Measurements from ENCODE around the gene ZNF513. TPM values are rescaled to one million over a fixed set of nuclear protein-coding genes. Genes with fewer than 3 reads are reported as not detected.

The ZNF513 gene
- total RNA-seq, 1 donor from 2014 or later = 10.0 TPM

DNA sequence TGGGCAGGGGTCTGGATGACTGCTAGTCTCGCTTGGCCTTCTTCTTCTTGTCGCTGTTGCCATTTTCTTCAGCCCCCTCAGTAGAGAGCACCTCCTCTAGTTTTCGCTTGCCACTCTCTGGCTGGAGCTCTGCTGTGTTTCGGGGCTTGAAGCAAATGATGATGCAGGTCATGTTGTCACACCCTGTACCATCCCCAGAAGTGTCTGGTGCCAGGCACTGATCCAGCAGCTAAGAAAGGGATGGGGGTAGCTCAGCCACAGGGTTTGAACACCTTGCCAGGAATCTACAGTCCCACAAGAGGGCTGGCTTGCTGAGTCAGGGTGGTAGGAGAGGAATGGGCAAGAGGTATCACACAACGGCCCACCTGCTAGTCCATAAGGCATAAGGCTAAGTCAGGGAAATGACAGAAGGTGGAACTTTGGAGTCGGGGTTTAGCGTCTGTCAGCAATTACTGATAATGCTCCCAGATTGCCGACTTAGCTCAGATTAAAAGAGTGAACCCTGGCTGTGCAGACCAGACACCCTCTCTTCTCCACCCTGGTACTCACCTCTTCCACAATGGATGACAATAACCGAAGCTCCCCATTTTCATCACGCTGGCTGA is 1.1 kb upstream of the ZNF513 start:
- DNase-seq (ENCODE audit: extremely low read depth, low read depth, low spot score) = no peak

DNA sequence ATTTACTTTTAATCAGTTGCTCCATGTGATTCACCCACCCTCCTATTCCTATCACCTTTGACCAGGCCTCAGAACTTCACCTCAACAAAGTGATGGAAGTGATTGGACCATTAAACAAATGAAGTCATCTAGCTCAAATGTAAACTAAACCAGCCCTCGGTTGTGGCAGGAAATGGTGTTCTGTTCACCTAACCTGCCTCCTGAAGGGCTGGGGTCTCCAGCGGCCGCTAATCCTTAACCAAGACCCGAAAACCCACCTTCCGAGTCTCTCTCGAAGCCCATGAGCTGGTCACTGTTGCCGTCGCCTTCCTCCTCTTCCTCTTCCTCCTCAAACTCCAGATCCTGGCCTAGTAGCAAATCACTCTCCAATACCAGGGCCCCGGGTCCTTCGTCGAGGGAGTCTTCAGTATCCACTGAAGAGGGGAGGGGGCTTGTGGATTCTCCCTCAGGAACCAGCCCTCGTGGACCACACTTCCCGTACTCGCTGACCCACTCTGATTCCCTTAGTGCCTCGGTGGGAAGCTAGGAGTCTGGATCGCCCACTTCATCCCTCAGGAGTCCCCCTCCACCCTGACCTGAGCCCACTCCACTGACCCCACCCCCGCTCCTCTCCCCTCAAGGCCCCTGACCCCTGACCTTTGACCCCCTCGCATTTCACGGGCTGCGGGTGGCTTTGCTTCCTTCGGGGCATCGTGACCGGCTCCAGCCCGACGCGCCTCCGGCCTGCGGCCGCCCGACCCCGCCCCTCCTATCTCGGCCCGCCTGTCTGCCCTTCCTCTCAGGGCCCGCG is 503 bp downstream of the ZNF513 start:
- no peak for DNase-seq (ENCODE audit: extremely low read depth, low read depth, low spot score)

DNA sequence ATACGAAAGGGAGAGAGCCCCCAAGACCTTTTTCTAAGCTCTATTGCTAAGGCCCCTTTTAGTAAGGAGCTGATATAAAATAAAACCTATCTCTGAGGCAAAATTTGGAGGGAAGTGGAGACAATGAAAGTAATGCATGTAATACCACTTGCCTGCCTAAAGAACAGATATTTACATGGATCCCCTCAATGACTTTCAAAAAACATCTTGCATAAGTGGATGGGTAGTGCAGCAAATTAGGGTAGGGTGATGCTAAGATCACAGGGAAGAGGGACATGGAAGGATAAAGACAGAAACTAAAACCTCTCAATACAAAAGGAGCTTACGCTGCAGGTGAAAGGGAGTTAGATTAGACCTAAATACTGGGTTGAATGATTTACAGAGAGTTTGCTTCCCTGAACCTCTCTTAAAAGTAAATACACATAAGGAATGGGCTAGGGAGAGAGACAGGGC is 1.1 kb downstream of the ZNF513 start:
- no peak for DNase-seq (ENCODE audit: extremely low read depth, low read depth, low spot score)

DNA sequence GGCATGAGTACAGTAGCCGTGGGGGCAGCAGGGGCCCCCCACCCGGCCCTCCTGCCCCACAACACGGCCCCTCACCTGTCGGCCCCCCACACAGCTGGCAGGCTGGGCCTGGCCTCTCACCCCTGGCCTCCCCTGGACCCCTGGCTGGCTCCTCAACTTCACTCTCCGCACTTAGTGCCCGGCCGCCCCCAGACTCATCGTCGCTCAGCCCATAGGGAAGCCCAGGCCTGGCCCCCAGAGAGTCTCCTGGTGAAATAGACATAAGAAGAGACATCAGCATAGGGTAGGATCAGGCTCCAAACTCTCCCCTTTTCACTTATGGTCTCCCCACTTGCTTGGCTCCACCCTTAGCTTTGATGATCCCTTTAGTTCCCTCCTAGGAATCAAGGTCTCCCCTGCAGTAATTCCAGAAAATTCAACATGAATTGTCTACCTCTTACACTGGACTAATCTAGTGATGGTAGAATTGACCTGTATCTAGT is 1.7 kb downstream of the ZNF513 start:
- DNase-seq (ENCODE audit: extremely low read depth, low read depth, low spot score) = no peak

DNA sequence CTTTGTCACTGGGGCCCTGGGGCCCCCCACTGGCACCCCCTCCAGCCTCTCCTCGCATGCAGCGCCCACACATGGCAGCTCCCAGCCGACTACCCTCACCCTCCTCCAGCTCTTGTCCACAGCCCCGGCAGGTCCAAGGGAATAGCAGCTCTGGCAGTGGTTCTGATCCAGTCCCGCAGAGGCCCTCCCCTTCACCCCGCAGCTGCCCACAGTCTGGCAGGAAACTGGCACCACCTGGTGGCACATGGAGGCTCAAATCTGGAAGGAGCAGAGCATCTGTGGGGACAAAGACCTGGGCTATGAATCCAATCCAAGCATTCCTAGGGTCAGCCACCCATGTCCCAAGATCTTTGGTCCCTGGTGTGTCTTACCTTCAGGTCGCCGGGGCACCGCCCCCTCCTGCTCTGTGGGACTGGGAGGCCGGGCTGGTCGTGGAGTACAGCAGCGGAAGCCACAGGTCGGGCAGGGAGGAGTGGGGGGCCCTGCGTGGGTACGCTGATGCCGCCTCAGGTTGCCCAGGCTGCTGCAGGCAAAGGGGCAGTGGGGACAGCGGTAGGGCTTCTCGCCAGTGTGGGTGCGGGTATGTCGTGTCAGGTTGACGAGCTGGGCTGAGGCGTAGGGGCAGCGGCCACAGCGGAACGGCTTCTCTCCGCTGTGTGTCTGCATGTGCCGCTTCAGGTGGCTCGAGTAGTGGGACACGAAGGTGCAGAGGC is 2.3 kb downstream of the ZNF513 start:
- no peak for DNase-seq (ENCODE audit: extremely low read depth, low read depth, low spot score)

DNA sequence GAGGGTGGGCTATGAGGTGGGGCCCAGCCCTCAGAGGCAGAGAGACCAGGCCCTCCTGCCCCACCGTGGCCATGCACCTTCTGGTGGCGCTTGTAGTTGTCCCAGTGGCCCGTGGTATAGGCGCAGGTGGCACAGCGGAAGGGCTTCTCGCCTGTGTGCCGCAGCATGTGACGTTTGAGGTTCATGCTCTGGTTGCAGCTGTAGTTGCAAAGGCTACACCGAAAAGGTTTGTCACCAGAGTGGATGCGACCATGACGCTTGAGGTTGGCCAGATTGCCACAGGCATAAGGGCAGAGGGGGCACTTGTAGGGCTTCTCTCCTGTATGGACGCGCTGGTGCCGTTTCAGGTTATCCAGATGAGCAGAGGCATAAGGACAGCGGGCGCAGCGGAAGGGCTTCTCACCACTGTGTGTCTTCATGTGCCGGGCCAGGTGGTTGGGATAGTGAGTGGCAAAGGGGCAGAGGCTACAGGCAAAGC is 2.9 kb downstream of the ZNF513 start:
- no peak for DNase-seq (ENCODE audit: extremely low read depth, low read depth, low spot score)

DNA sequence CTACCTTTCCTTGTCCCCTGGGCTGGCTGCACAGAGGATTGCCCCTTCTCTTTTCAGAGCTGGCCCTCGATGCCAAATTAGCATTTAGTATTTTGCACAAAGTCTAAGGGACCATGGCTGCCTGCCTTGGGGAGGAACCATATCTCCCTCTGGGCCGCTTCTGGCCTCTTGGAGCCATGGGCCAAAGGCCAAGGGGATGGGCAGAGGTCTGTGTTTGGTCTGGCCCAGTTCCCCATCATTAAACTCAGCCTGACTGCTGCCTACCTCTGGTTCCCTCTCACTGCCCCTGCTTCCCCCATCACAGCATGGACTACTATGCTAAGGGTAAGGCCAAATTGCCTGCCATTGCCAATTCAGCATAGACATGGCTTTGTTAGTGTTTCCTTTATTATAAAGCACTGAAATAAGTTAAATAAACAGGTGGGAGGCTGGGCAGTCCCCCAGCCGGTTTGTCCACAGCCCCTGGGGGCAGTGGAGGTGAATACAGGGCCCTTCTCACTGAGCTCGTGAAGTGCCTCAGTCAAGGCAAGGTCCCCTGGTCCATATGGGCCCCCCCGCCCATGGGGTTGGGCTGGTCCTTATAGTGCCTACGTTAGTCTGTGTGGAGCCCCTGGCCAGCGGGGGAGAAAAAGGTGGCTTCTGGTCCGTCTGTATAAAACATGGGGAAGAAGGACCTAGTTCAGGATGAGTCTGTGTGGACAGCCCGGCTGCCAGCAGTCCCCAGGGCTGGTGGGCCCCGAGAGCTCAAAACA is 3.5 kb downstream of the ZNF513 start:
- DNase-seq (ENCODE audit: extremely low read depth, low read depth, low spot score) = no peak

DNA sequence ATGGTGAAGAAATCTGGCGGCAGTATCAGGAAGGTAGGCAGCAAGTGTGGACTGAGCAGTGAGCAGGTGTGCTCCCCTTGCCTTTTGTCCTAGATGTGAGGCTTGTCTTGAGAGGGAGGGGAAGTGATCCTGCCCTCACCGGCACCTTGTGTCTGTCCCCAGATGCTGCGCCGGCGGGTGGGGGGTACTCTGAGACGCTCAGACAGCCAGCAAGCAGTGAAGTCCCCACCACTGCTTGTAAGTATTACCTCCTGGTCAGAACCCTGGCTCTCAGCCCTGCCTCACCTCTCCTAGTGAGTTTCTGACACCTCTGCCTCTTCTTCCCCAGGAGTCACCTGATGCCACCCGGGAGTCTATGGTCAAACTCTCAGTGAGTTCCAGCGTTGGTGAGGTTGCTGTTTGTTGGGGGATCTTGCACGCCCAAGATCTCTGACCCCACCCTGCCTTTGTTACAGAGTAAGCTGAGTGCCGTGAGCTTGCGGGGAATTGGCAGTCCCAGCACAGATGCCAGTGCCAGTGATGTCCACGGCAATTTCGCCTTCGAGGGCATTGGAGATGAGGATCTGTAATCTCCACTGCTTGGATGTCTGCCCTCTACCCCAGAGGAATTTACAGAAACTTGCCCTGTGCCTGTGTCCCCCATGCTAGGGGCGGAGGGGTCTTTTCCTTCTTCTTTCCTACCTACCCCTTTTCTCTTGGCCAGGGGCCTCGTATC is 4.2 kb downstream of the ZNF513 start:
- DNase-seq (ENCODE audit: extremely low read depth, low read depth, low spot score) = no peak

DNA sequence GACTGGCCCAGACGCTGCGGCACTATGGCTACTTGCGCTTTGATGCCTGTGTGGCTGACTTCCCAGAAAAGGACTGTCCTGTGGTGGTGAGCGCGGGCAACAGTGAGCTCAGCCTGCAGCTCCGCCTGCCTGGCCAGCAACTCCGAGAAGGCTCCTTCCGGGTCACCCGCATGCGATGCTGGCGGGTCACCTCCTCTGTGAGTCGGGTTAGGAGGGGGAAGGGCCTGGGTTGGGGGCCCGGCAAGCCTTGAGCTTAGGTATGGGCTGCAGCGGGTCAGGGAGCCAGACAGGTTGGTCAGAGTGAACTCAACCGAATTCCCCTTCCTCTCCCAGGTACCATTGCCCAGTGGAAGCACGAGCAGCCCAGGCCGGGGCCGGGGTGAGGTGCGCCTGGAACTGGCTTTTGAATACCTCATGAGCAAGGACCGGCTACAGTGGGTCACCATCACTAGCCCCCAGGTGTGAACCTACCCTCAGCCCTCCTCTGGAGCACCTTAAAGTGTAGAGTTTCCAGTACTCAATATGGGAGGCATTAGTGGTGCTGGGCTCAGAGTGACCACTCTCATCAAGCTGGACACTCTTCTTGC is 4.9 kb downstream of the ZNF513 start:
- no peak for DNase-seq (ENCODE audit: extremely low read depth, low read depth, low spot score)

DNA sequence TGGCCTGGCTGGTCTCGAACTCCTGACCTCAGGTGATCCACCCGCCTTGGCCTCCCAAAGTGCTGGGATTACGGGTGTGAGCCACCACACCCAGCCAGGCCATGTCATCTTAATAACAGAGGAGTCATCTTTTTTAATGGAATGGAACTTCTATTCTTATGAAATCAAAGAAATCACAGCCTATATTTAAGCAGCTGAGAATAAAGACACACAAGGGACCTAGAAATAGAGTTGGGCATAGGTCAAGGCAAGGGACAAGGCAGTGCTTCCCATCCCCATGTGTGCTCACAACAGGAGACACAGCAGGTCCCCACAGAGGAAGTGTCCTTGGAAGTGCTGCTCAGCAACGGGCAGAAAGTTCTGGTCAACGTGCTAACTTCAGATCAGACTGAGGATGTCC is 7.0 kb downstream of the ZNF513 start:
- DNase-seq (ENCODE audit: extremely low read depth, low read depth, low spot score) = no peak

DNA sequence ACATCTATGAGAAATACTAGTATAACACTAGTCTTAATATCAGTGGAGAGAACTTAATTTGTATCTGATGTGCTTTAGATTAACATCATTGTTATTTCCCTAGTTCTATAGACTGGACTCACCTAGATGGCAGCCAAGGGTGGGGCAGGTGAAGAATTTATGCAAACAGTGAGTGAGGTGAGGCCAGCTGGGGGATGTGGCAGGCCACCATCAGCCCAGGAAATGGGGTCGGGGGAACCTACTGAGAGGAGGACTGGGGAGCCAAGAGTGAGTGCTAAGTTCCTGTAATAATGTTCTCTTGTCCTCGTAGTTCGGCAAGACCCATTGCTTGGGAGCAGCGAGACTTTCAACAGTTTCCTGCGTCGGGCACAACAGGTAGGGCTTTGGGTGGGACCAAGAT is 7.6 kb downstream of the ZNF513 start:
- DNase-seq (ENCODE audit: extremely low read depth, low read depth, low spot score) = no peak

DNA sequence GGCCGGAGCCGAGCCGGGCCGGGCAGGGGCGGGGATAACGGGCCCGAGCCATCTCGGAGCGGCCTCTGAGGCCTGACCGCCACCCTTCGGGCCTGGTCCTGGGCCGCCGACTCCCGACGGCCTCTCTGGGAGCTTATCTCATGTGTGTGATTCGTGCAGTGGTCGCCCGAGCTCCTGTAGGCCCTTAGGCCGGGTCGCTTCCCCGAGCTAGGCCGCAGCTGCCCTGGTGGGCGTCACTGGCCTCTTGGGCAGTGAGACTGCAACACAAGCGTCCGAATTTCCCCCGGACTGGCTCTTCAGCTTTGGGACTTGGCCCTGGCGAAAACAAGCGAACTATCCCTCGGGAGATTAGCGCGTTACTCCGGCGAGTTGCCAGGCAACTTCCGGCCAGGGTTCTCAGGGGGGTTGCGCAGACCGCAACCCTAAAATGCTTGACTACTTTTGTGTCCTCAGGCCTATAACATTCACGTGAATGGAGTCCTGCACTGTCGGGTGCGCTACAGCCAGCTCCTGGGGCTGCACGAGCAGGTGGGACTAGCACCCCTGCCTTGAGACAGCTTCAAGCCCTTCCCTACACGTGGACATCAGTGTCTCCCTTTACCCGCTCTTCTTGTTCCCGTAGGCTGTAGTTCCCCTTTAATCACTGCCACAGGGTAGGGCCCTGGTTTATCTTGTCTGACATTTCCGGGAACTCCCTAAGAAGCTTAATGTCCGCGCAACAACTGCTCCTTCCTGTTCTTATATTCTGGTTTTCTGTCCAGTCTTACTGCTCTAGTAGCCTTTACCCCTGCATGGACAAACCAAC is 9.5 kb downstream of the ZNF513 start:
- DNase-seq (ENCODE audit: extremely low read depth, low read depth, low spot score) = no peak

DNA sequence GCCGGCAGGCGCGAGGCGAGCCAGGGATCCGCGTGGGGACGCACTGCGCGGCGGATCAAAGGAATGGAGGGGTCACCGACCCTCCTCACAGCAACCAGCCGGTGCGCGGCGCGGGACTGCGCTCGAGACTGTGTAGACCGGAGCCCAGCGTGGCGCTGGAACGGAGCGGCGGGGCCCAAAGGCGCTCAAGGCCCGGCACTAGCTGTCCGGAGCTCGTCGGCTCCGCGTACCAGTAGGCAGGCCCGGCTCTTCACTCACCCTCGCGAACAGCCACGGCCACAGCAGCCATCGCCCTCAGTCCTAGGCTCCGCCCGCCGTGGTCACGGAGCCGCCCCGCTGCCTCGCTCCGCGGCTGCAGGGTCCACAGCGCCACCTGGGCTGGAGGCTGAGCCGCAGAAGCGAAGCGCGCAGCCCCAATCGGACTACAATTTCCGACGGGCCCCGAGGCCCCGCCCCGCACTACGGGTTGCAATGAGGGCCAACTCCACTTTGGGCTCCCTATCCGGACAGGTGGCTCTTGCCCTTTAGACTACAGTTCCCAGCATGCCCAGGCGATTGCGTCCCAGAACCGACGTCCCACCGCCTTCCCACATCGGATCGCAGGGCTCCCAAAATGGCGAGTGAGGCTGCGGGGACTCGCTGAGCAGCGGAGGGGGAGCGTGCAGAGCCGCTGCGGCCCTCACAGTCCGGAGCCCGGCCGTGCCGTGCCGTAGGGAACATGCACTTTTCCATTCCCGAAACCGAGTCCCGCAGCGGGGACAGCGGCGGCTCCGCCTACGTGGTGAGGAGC is 10.3 kb downstream of the ZNF513 start, which contains the start of the genes EIF2B4 and SNX17:
Gene EIF2B4, minus strand, starts transcription at position 313 of the 790 bp plus-strand sequence. Its CDS starts 24 bp downstream, at position 289.
Gene SNX17, plus strand, starts transcription at position 591 of the 790 bp plus-strand sequence. Its CDS starts 128 bp downstream, at position 719.
- peak; percentile 90 for DNase-seq (ENCODE audit: extremely low read depth, low read depth, low spot score)

DNA sequence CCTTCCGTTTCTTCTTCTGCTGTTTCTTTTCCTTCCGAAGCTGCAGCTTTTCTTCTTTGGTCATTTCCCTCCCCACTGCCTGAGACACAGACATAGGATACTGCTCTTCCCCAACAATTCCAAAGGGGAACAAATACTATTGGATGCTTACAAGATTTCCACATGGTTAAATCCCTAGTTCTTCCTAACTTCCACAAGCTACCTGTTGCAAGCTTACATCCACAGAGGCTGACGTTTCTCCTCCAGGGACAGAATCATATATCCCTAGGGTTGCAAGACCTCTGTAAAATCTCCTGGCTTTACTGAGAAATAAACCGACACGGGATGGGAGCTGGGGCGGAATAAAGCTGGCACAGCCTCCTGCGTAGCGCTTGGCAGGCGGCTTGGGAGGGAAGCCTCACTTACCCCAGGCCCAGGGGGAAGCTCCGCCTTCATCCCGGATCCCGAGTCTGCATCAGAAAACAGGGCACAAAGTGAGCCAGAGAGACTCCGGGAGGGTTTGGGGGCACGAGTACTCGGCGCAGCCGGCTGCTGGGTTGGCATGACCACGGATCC is 11.0 kb downstream of the ZNF513 start:
- DNase-seq (ENCODE audit: extremely low read depth, low read depth, low spot score) = no peak

DNA sequence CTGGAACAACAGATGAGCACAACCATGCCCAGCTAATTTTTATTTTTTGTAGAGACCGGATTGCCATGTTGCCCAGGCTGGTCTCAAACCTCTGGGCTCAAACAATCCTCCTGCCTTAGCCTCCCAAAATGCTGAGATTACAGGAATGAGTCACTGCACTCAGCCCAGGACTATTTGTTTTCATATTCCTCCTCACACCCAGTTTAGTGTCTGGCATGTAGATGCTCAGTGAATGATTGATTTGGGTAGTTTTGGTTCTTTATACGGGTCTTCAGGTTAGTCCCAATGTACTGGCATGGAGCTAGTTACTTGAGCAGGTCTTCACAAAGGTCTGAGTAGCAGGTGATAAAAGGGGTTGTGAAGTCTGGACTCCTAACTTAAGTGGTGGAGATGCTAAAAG is 16.6 kb downstream of the ZNF513 start:
- no peak for DNase-seq (ENCODE audit: extremely low read depth, low read depth, low spot score)

DNA sequence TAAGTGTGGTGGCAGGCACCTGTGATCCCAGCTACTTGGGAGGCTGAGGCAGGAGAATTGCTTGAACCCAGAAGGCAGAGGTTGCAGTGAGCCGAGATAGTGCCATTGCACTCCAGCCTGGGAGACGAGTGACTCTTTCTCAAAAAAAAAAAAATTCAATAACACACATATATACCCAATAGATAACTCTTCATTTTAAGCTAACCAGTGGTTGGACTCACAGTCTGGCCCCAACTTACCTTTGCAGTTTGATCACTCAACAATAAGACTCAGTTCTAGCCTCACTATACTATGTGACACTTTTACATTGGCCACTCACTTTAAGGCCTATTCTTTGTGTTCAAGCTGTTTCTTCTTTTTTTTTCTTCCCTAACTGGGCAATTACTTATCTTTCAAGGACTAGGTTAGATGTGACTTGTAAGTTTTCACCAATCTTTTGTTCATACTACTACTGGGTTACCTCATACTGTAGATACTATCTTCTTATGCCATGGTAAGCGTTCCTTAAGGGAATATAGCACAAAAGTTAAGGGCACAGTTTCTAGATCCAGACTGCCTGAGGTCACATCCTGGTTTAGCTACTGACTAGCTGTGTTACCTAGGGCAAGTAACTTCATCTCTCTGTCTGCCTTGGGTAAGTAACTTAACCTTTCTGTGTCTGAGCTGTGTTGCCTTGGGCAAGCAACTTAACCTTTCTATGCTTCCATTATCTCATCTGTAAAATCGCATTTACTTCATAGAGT is 17.7 kb downstream of the ZNF513 start:
- DNase-seq (ENCODE audit: extremely low read depth, low read depth, low spot score) = no peak

Data from glomerular endothelial cell (primary cell).